PC-3 (cell line): ENCODE measurements around the gene EFCAB14.

Experiments
- EZH2 ChIP-seq: fragments of 300-600 bp; sonication (generic); IDR thresholded peaks from one replicate; pipeline ENCODE4 v1.6.1; 2017; ENCODE audit warnings: antibody characterized with exemption, mild to moderate bottlenecking, low read length; ENCODE audit not compliant: unreplicated experiment
- EZH2phosphoT487 ChIP-seq: fragments of 300-600 bp; sonication (generic); IDR thresholded peaks from 2 replicates; pipeline ENCODE4 v1.6.1; 2018; ENCODE audit warnings: mild to moderate bottlenecking, antibody characterized with exemption, low read length, borderline replicate concordance
- TF ChIP-seq, protein P1 (sequence below): fragments of 300-600 bp; sonication (generic); conservative IDR thresholded peaks from 2 replicates; pipeline ENCODE4 v1.5.1; 2017; ENCODE audit warnings: antibody characterized with exemption, low read depth, mild to moderate bottlenecking, low read length

- TF ChIP-seq, protein P1, sequence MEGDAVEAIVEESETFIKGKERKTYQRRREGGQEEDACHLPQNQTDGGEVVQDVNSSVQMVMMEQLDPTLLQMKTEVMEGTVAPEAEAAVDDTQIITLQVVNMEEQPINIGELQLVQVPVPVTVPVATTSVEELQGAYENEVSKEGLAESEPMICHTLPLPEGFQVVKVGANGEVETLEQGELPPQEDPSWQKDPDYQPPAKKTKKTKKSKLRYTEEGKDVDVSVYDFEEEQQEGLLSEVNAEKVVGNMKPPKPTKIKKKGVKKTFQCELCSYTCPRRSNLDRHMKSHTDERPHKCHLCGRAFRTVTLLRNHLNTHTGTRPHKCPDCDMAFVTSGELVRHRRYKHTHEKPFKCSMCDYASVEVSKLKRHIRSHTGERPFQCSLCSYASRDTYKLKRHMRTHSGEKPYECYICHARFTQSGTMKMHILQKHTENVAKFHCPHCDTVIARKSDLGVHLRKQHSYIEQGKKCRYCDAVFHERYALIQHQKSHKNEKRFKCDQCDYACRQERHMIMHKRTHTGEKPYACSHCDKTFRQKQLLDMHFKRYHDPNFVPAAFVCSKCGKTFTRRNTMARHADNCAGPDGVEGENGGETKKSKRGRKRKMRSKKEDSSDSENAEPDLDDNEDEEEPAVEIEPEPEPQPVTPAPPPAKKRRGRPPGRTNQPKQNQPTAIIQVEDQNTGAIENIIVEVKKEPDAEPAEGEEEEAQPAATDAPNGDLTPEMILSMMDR: no peak
- TF ChIP-seq EZH2phosphoT487 (no peak), EZH2 (no peak)
Observed at GRCh38 chr1:46642115-46642680, 76.7 kb downstream of the EFCAB14 start.
